KMS-11 (cell line): ENCODE data around the gene IFIT1B.
"Not testable (repeated sequence)": the region's sequence is repeated elsewhere in the genome, so short reads cannot be mapped to it uniquely, and the experiment has no call there.

Experiments
- H2AFZ ChIP-seq: fragments of 200-600 bp; sonication (generic); 2 replicates; pipeline ENCODE4 v1.6.1; 2016; ENCODE audit warnings: antibody characterized with exemption, mixed run types, low read depth
- H3K27ac ChIP-seq: fragments of 200-600 bp; sonication (generic); 2 replicates; pipeline ENCODE4 v1.6.1; 2016; ENCODE audit warnings: mild to moderate bottlenecking, mixed run types
- H3K27me3 ChIP-seq: fragments of 200-600 bp; sonication (generic); 2 replicates; pipeline ENCODE4 v1.6.1; 2017; ENCODE audit warnings: mild to moderate bottlenecking, low read depth, mixed run types, moderate library complexity; ENCODE audit not compliant: insufficient read depth
- H3K36me3 ChIP-seq: fragments of 200-600 bp; sonication (generic); 2 replicates; pipeline ENCODE4 v1.6.1; 2017; ENCODE audit warnings: mild to moderate bottlenecking, mixed run types; ENCODE audit not compliant: insufficient read depth
- H3K4me1 ChIP-seq: fragments of 200-600 bp; sonication (generic); 2 replicates; pipeline ENCODE4 v1.6.1; 2016; ENCODE audit warnings: mild to moderate bottlenecking, low read depth, mixed run types; ENCODE audit not compliant: poor library complexity, severe bottlenecking
- H3K4me2 ChIP-seq: fragments of 200-600 bp; sonication (generic); 2 replicates; pipeline ENCODE4 v1.7.0; 2016; ENCODE audit warnings: mild to moderate bottlenecking, mixed run types
- H3K4me3 ChIP-seq: fragments of 200-600 bp; sonication (generic); IDR thresholded peaks from 2 replicates; pipeline ENCODE4 v1.6.1; 2017; ENCODE audit warnings: low read depth, low read length, mixed read lengths; ENCODE audit not compliant: insufficient read depth
- H3K79me2 ChIP-seq: fragments of 200-600 bp; sonication (generic); 2 replicates; pipeline ENCODE4 v1.6.1; 2016; ENCODE audit warnings: low read depth, mixed run types; ENCODE audit not compliant: insufficient read depth
- H3K9ac ChIP-seq: fragments of 200-600 bp; sonication (generic); 2 replicates; pipeline ENCODE4 v1.6.1; 2016; ENCODE audit warnings: mild to moderate bottlenecking, mixed run types
- H4K20me1 ChIP-seq: fragments of 200-600 bp; sonication (generic); 2 replicates; pipeline ENCODE4 v1.6.1; 2016; ENCODE audit warnings: mild to moderate bottlenecking, mixed run types; ENCODE audit not compliant: insufficient read depth
- CTCF ChIP-seq: fragments of 200-600 bp; sonication (generic); conservative IDR thresholded peaks from 2 replicates; pipeline ENCODE4 v1.6.1; 2017; ENCODE audit warnings: low read depth, mild to moderate bottlenecking, antibody characterized with exemption, low read length, moderate library complexity, mixed read lengths

Gene IFIT1B

GRCh38 chr10:89399956-89400355, 22.1 kb downstream of the IFIT1B start:
- Histone ChIP-seq H2AFZ (no peak overlapping the region), H3K4me1 (no peaks in the 10 kb centered on the region), H3K4me3 (no peak overlapping the region), H3K27ac (no peak overlapping the region), H3K79me2 (no peaks in the 10 kb centered on the region), H3K27me3 (no peaks in the 10 kb centered on the region), H3K4me2 (no peak overlapping the region), H4K20me1 (no peaks in the 10 kb centered on the region), H3K9ac (no peak overlapping the region), H3K36me3 (no peaks in the 10 kb centered on the region)
- no peak for TF ChIP-seq CTCF

- Histone ChIP-seq H3K9ac (no peak overlapping the region), H3K27ac (no peak overlapping the region), H3K79me2 (no peaks in the 10 kb centered on the region), H3K36me3 (no peaks in the 10 kb centered on the region), H3K27me3 (no peaks in the 10 kb centered on the region), H3K4me2 (no peak overlapping the region), H3K4me3 (no peak overlapping the region), H4K20me1 (no peaks in the 10 kb centered on the region), H3K4me1 (no peaks in the 10 kb centered on the region), H2AFZ (no peak overlapping the region)
- no peak for TF ChIP-seq CTCF
Measured at GRCh38 chr10:89403043-89403442, 25.2 kb downstream of the IFIT1B start.

GRCh38 chr10:89404104-89405047, 26.5 kb downstream of the IFIT1B start:
- H3K9ac ChIP-seq: no peak overlapping the region
- H2AFZ ChIP-seq: no peak overlapping the region
- no peak for TF ChIP-seq CTCF
- H3K4me3 ChIP-seq: no peak overlapping the region
- H3K27me3 ChIP-seq: no peaks in the 10 kb centered on the region
- H3K79me2 ChIP-seq: no peaks in the 10 kb centered on the region
- no peaks in the 10 kb centered on the region for H3K36me3 ChIP-seq
- H3K27ac ChIP-seq: no peak overlapping the region
- H4K20me1 ChIP-seq: no peaks in the 10 kb centered on the region
- no peak overlapping the region for H3K4me2 ChIP-seq
- no peaks in the 10 kb centered on the region for H3K4me1 ChIP-seq

- not testable (repeated sequence) for H3K4me2 ChIP-seq, H3K4me3 ChIP-seq, H3K27ac ChIP-seq
Measured at GRCh38 chr10:89406178-89406577, 28.3 kb downstream of the IFIT1B start.

GRCh38 chr10:89407792-89408191, 29.9 kb downstream of the IFIT1B start:
- H3K27ac ChIP-seq, H3K4me3 ChIP-seq, H3K36me3 ChIP-seq, H3K79me2 ChIP-seq, H3K27me3 ChIP-seq, H3K4me1 ChIP-seq, H3K9ac ChIP-seq, H3K4me2 ChIP-seq, H2AFZ ChIP-seq, H4K20me1 ChIP-seq: not testable (repeated sequence)

More at GRCh38 chr10:89406178-89406577, 28.3 kb downstream of the IFIT1B start:
- H4K20me1 ChIP-seq, H3K79me2 ChIP-seq, H3K36me3 ChIP-seq, H2AFZ ChIP-seq, H3K4me1 ChIP-seq, H3K9ac ChIP-seq, H3K27me3 ChIP-seq: not testable (repeated sequence)

- H3K9ac ChIP-seq, H2AFZ ChIP-seq, H3K36me3 ChIP-seq, H3K27me3 ChIP-seq, H3K4me2 ChIP-seq, H3K27ac ChIP-seq, H4K20me1 ChIP-seq, H3K4me3 ChIP-seq, H3K79me2 ChIP-seq: not testable (repeated sequence)
- H3K4me1 ChIP-seq: peaks cover 13% of the 10 kb centered on the region
Measured at GRCh38 chr10:89409282-89409681, 31.4 kb downstream of the IFIT1B start.

- not testable (repeated sequence) for H3K27me3 ChIP-seq, H3K79me2 ChIP-seq, H2AFZ ChIP-seq, H3K36me3 ChIP-seq, H3K4me2 ChIP-seq, H4K20me1 ChIP-seq, H3K4me3 ChIP-seq, H3K27ac ChIP-seq, H3K9ac ChIP-seq
- peaks cover 16% of the 10 kb centered on the region for H3K4me1 ChIP-seq
Measured at GRCh38 chr10:89410551-89410950, 32.7 kb downstream of the IFIT1B start.

- H3K27ac ChIP-seq, H4K20me1 ChIP-seq, H3K9ac ChIP-seq, H3K27me3 ChIP-seq, H3K36me3 ChIP-seq, H3K4me3 ChIP-seq, H3K4me2 ChIP-seq, H2AFZ ChIP-seq, H3K79me2 ChIP-seq: not testable (repeated sequence)
- H3K4me1 ChIP-seq: peaks cover 20% of the 10 kb centered on the region
Measured at GRCh38 chr10:89411135-89411534, 33.3 kb downstream of the IFIT1B start.
